Measurements from ENCODE around the gene RILPL2.
"Not testable (repeated sequence)": the region's sequence is repeated elsewhere in the genome, so short reads cannot be mapped to it uniquely, and the experiment has no call there.

Gene RILPL2

DNA sequence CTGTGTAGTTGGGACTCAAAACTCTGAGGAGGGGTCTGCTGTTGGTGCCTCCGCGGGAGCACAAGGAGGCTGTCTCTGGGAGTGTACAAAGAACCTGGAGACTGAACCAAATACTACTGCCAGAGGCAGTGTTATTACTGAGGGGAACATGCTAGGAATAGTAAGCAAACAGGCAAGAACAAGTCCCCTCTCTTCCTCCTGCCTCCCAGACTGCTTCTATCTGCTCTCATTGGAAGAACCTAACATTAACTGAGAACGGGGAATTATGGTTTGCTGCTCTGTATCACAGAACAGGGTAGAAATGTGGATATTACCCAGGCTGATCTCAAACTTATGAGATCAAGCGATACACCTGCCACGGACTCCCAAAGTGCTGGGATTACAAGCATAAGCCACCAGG lies 57.1 kb downstream of the RILPL2 start:
- no peak for DNase-seq

DNA sequence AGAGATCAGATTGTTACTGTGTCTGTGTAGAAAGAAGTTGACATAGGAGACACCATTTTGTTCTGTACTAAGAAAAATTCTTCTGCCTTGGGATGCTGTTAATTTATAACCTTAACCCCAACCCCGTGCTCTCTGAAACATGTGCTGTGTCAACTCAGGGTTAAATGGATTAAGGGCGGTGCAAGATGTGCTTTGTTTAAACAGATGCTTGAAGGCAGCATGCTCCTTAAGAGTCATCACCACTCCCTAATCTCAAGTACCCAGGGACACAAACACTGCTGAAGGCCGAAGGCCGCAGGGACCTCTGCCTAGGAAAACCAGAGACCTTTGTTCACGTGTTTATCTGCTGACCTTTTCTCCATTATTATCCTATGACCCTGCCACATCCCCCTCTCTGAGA lies 64.1 kb downstream of the RILPL2 start:
- DNase-seq: not testable (repeated sequence)

DNA sequence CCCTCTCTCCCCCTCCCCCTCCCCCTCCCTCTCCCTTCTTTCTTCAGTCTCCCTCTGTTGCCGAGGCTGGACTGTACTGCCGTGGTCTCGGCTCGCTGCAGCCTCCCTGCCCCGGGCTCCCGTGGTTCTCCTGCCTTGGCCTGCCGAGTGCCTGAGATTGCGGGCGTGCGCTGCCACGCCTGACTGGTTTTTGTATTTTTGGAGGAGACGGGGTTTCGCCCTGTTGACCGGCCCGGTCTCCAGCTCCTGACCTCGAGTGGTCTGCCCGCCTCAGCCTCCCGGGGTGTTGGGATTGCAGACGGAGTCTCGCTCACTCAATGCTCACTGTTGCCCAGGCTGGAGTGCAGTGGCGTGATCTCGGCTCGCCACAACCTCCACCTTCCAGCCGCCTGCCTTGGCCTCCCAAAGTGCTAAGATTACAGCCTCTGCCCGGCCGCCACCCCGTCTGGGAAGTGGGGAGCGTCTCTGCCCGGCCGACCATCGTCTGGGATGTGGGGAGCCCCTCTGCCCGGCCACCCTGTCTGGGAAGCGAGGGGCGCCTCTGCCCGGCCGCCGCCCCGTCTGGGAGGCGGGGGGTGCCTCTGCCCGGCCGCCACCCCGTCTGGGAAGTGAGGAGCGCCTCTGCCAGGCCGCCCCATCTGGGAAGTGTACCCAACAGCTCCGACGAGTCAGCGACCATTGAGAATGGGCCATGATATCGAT lies 64.7 kb downstream of the RILPL2 start:
- DNase-seq: not testable (repeated sequence)

DNA sequence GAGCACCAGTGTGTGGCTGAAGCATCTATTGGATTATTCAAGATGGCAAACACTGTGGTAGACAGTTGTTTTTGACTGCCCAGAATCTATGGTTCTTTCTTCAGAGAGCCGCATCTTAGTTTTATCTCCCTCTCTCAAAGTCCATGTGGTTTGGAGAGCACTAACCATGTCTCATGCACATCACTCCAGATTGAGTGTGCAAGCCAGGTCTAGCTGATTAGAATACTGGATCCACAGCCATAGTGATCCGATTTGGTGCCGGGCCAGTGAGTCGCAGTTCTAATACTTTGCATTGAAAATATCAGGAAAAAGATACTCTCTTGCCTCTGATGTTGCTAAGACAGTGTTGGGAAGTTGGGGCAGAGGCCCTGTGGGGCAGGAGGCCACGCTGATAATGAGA lies 67.3 kb downstream of the RILPL2 start:
- no peak for DNase-seq

DNA sequence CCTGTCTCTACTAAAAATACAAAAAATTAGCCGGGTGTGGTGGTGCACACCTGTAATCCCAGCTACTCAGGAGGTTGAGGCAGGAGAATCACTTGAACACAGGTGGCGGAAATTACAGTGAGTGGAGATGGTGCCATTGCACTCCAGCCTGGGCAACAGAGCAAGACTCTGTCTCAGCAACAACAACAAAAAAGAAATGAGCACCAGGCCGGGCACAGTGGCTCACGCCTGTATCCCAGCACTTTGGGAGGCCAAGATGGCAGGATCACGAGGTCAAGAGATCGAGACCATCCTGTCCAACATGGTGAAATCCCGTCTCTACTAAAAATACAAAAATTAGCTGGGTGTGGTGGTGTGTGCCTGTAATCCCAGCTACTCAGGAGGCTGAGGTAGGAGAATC lies 68.1 kb downstream of the RILPL2 start:
- not testable (repeated sequence) for DNase-seq

DNA sequence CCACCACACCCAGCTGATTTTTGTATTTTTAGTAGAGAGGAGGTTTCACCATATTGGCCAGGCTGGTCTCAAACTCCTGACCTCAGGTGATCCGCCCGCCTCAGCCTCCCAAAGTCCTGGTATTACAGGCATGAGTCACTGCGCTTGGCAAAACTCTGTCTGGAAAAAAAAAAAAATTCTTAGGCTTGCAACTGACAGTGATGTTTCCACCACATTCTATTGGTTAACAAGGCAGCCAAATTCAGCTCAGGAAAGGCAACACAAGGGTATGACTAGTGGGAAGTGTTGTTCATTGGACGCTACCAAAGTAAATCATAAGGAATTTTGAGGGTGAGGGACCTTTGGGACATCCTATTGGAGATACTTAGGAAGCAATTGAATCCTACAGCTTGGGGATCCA lies 69.0 kb downstream of the RILPL2 start:
- no peak for DNase-seq

Measured in activated CD8-positive, alpha-beta memory T cell treated with anti-CD3 and anti-CD28 coated beads, Interleukin-2, amount 50 U/mL, for 4 hours (primary cell).